ENCODE data around the gene C11orf58. TPM values are rescaled to one million over a fixed set of nuclear protein-coding genes. Genes with fewer than 3 reads are reported as not detected.
A peak's percentile ranks its signal among the peaks of the same experiment; 100 is the strongest.

The C11orf58 gene
- total RNA-seq, 1 donor from 2014 or later, result 143 TPM

GRCh38 chr11:16758382-16759024, 20.1 kb downstream of the C11orf58 start:
- no peak for DNase-seq (ENCODE audit: extremely low spot score, unreplicated experiment)
- Mint-ChIP-seq H3K9me3 (ENCODE audit: unreplicated experiment) (no peaks in the 10 kb centered on the region), H3K4me1 (ENCODE audit: unreplicated experiment) (peaks cover 12% of the 10 kb centered on the region), H3K4me3 (ENCODE audit: unreplicated experiment) (no peak overlapping the region), H3K36me3 (ENCODE audit: unreplicated experiment) (peaks cover 38% of the 10 kb centered on the region), H3K27me3 (ENCODE audit: unreplicated experiment) (no peaks in the 10 kb centered on the region), H3K27ac (ENCODE audit: unreplicated experiment) (no peak overlapping the region)
- no peak for TF ChIP-seq CTCF (IDR thresholded peaks at IDR 0.05)

- Mint-ChIP-seq H3K27ac (ENCODE audit: unreplicated experiment) (peak overlapping the region; percentile 14), H3K9me3 (ENCODE audit: unreplicated experiment) (no peaks in the 10 kb centered on the region), H3K27me3 (ENCODE audit: unreplicated experiment) (no peaks in the 10 kb centered on the region), H3K4me1 (ENCODE audit: unreplicated experiment) (peaks cover 12% of the 10 kb centered on the region), H3K36me3 (ENCODE audit: unreplicated experiment) (peaks cover 28% of the 10 kb centered on the region), H3K4me3 (ENCODE audit: unreplicated experiment) (no peak overlapping the region)
- DNase-seq (ENCODE audit: extremely low spot score, unreplicated experiment), result no peak
- TF ChIP-seq CTCF (IDR thresholded peaks at IDR 0.05), result no peak
Measured at GRCh38 chr11:16759857-16760508, 21.5 kb downstream of the C11orf58 start.

- H3K9me3 Mint-ChIP-seq (ENCODE audit: unreplicated experiment), result no peaks in the 10 kb centered on the region
- H3K27me3 Mint-ChIP-seq (ENCODE audit: unreplicated experiment), result no peaks in the 10 kb centered on the region
Measured at GRCh38 chr11:16763746-16764145, 25.3 kb downstream of the C11orf58 start.

GRCh38 chr11:16764888-16765287, 26.4 kb downstream of the C11orf58 start:
- Mint-ChIP-seq H3K36me3 (ENCODE audit: unreplicated experiment) (no peaks in the 10 kb centered on the region), H3K27ac (ENCODE audit: unreplicated experiment) (no peak overlapping the region), H3K27me3 (ENCODE audit: unreplicated experiment) (no peaks in the 10 kb centered on the region), H3K9me3 (ENCODE audit: unreplicated experiment) (no peaks in the 10 kb centered on the region), H3K4me1 (ENCODE audit: unreplicated experiment) (peaks cover 2% of the 10 kb centered on the region), H3K4me3 (ENCODE audit: unreplicated experiment) (no peak overlapping the region)
- DNase-seq (ENCODE audit: extremely low spot score, unreplicated experiment), result no peak
- TF ChIP-seq CTCF (IDR thresholded peaks at IDR 0.05), result no peak

More at GRCh38 chr11:16763746-16764145, 25.3 kb downstream of the C11orf58 start:
- Mint-ChIP-seq H3K4me3 (ENCODE audit: unreplicated experiment) (no peak overlapping the region), H3K4me1 (ENCODE audit: unreplicated experiment) (peaks cover 12% of the 10 kb centered on the region), H3K27ac (ENCODE audit: unreplicated experiment) (no peak overlapping the region), H3K36me3 (ENCODE audit: unreplicated experiment) (peaks cover 5% of the 10 kb centered on the region)
- no peak for TF ChIP-seq CTCF (IDR thresholded peaks at IDR 0.05)
- no peak for DNase-seq (ENCODE audit: extremely low spot score, unreplicated experiment)

GRCh38 chr11:16767137-16767536, 28.7 kb downstream of the C11orf58 start:
- no peaks in the 10 kb centered on the region for H3K27me3 Mint-ChIP-seq (ENCODE audit: unreplicated experiment)
- no peak for TF ChIP-seq CTCF (IDR thresholded peaks at IDR 0.05)
- no peaks in the 10 kb centered on the region for H3K4me1 Mint-ChIP-seq (ENCODE audit: unreplicated experiment)
- no peak overlapping the region for H3K27ac Mint-ChIP-seq (ENCODE audit: unreplicated experiment)
- no peaks in the 10 kb centered on the region for H3K9me3 Mint-ChIP-seq (ENCODE audit: unreplicated experiment)
- no peaks in the 10 kb centered on the region for H3K36me3 Mint-ChIP-seq (ENCODE audit: unreplicated experiment)
- no peak overlapping the region for H3K4me3 Mint-ChIP-seq (ENCODE audit: unreplicated experiment)
- DNase-seq (ENCODE audit: extremely low spot score, unreplicated experiment), result no peak
